GM19328 (cell line): ENCODE measurements around the gene FOXJ1.

Experiments used
- ATAC-seq: cut with Tn5 transposase; IDR thresholded peaks from one replicate; pipeline ENCODE4 v1.9.1; 2021; ENCODE audit warnings: mild to moderate bottlenecking, moderate library complexity; ENCODE audit not compliant: unreplicated experiment

The FOXJ1 gene

GRCh38 chr17:76142585-76143041 lies 1.6 kb upstream of the FOXJ1 start:
- ATAC-seq: no peak

GRCh38 chr17:76142039-76142584 lies 1.1 kb upstream of the FOXJ1 start:
- ATAC-seq: no peak

GRCh38 chr17:76140661-76141211 lies 309 bp downstream of the FOXJ1 start:
- no peak for ATAC-seq

GRCh38 chr17:76139801-76140660 lies 1.0 kb downstream of the FOXJ1 start:
- no peak for ATAC-seq

- no peak for ATAC-seq
These were observed 1.9 kb downstream of the FOXJ1 start for GRCh38 chr17:76138896-76139752.

- no peak for ATAC-seq
These were observed 2.7 kb downstream of the FOXJ1 start for GRCh38 chr17:76138234-76138895.

- no peak for ATAC-seq
These were observed 3.5 kb downstream of the FOXJ1 start for GRCh38 chr17:76137351-76138233.

GRCh38 chr17:76137001-76137350 lies 4.1 kb downstream of the FOXJ1 start:
- ATAC-seq: no peak

- ATAC-seq: no peak
These were observed 4.6 kb downstream of the FOXJ1 start for GRCh38 chr17:76136276-76137000.

GRCh38 chr17:76135810-76136188 lies 5.2 kb downstream of the FOXJ1 start:
- no peak for ATAC-seq

GRCh38 chr17:76134911-76135809 lies 5.9 kb downstream of the FOXJ1 start:
- ATAC-seq: no peak

- no peak for ATAC-seq
These were observed 8.3 kb downstream of the FOXJ1 start for GRCh38 chr17:76132574-76133338.

GRCh38 chr17:76131692-76132573 lies 9.1 kb downstream of the FOXJ1 start:
- no peak for ATAC-seq

- no peak for ATAC-seq
These were observed 9.9 kb downstream of the FOXJ1 start for GRCh38 chr17:76131051-76131691.

GRCh38 chr17:76130473-76130872 lies 10.6 kb downstream of the FOXJ1 start:
- ATAC-seq: no peak

GRCh38 chr17:76125922-76126321 lies 15.1 kb downstream of the FOXJ1 start:
- ATAC-seq: no peak
